ENCODE results near the gene LGALS9C.
"Not testable (repeated sequence)": the region's sequence is repeated elsewhere in the genome, so short reads cannot be mapped to it uniquely, and the experiment has no call there.

The LGALS9C gene

DNA sequence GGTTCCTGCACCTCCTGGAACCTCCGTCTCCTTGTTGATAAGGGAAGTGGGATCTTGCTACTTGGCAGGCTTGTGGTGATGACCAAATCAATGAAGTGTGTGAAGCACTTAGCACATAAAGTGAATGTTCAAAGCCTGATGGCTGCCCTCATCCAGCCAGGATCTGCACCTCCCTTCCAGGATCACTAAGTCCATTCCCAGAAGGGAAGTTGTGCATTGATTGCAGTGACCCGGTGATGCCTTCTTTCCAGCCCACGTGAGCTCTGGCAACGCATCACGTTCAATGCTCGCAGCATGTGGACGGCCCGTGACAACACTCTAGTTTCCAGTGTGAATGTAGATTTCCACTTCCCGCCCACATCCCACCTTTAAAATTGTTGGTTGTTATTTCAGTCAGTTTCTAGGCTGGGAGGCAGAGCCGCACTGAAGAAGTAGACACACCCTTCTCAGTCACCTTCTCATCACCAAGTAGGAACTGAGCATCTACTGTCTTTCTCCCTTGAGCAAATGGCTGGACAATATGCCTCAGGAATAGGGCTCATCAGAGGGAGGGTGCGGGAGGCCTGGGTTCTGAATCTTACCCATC, 6.2 kb upstream of the LGALS9C start:
- not testable (repeated sequence) for H3K9me3 ChIP-seq (ENCODE audit: insufficient read depth, low read length); H3K9ac ChIP-seq (ENCODE audit: low read length); H3F3A ChIP-seq (ENCODE audit: insufficient read depth)

GRCh38 chr17:18473967-18474366, 2.6 kb upstream of the LGALS9C start:
- H3F3A ChIP-seq (ENCODE audit: insufficient read depth); H3K4me3 ChIP-seq (ENCODE audit: insufficient read depth, low read length, poor library complexity, severe bottlenecking); H3K27ac ChIP-seq (ENCODE audit: low read depth, low read length); H3K9ac ChIP-seq (ENCODE audit: low read length); H4K20me1 ChIP-seq (ENCODE audit: low read depth, low read length); H2AFZ ChIP-seq (ENCODE audit: low read depth, low read length, severe bottlenecking); H3K27me3 ChIP-seq (ENCODE audit: low read length); H3K79me2 ChIP-seq (ENCODE audit: insufficient read depth, low read length); H3K4me2 ChIP-seq (ENCODE audit: low read depth, low read length, poor library complexity, severe bottlenecking); H3K36me3 ChIP-seq (ENCODE audit: low read length); H3K9me3 ChIP-seq (ENCODE audit: insufficient read depth, low read length); H3K9me2 ChIP-seq (replicated peaks; ENCODE audit: insufficient read depth, low read length): not testable (repeated sequence)

More for the DNA sequence above, 6.2 kb upstream of the LGALS9C start:
- not testable (repeated sequence) for H3K9me2 ChIP-seq (replicated peaks; ENCODE audit: insufficient read depth, low read length); H2AFZ ChIP-seq (ENCODE audit: low read depth, low read length, severe bottlenecking); H3K79me2 ChIP-seq (ENCODE audit: insufficient read depth, low read length); H3K27me3 ChIP-seq (ENCODE audit: low read length); H3K4me3 ChIP-seq (ENCODE audit: insufficient read depth, low read length, poor library complexity, severe bottlenecking); H3K36me3 ChIP-seq (ENCODE audit: low read length); H3K27ac ChIP-seq (ENCODE audit: low read depth, low read length); H3K4me2 ChIP-seq (ENCODE audit: low read depth, low read length, poor library complexity, severe bottlenecking); H4K20me1 ChIP-seq (ENCODE audit: low read depth, low read length)

DNA sequence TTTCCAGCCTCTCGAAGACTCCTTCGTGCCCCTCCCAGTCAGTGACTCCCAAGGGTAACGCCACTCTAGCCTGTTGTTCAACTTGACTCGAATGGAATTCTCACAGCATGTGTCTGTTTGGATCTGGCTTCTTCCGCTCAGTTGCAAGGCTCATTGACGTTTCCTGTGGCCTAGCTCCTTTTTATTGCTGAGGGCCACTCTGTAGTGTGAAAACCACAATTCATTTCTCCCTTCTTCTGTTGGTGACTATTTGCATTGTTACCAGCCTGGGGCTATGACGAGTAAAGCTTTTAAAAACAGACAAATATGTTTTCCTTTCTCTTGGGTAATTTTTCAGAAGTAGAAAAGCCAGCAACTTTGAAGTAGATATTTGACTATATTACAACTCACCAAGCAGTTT, 1.8 kb upstream of the LGALS9C start:
- not testable (repeated sequence) for H3K4me2 ChIP-seq (ENCODE audit: low read depth, low read length, poor library complexity, severe bottlenecking); H3K27me3 ChIP-seq (ENCODE audit: low read length); H2AFZ ChIP-seq (ENCODE audit: low read depth, low read length, severe bottlenecking); H3K9me3 ChIP-seq (ENCODE audit: insufficient read depth, low read length); H3K9me2 ChIP-seq (replicated peaks; ENCODE audit: insufficient read depth, low read length); H4K20me1 ChIP-seq (ENCODE audit: low read depth, low read length); H3K79me2 ChIP-seq (ENCODE audit: insufficient read depth, low read length); H3F3A ChIP-seq (ENCODE audit: insufficient read depth); H3K4me3 ChIP-seq (ENCODE audit: insufficient read depth, low read length, poor library complexity, severe bottlenecking); H3K9ac ChIP-seq (ENCODE audit: low read length); H3K36me3 ChIP-seq (ENCODE audit: low read length); H3K27ac ChIP-seq (ENCODE audit: low read depth, low read length)

DNA sequence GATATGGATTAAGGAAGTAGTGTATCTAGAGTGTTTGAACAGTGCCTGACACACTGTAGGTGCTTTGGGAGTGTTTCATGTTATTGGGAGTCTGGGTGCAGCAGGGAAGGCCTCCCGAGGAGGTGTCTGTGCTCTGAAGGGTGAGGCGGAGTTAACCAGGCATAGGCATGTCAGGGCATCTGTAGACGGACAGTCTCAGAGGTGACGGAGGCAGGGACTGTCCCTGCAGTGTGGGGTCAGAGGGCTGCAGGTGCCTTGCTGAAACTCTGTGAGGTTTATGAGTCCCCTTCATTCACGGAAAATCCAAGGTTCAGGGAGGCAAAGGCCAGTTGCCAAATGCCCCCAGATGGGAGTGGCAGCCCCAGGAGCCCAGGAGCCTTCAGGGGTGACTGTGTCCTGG, 778 bp downstream of the LGALS9C start:
- H4K20me1 ChIP-seq (ENCODE audit: low read depth, low read length); H3K9me2 ChIP-seq (replicated peaks; ENCODE audit: insufficient read depth, low read length); H3K27me3 ChIP-seq (ENCODE audit: low read length); H3K9ac ChIP-seq (ENCODE audit: low read length); H3F3A ChIP-seq (ENCODE audit: insufficient read depth); H2AFZ ChIP-seq (ENCODE audit: low read depth, low read length, severe bottlenecking); H3K4me3 ChIP-seq (ENCODE audit: insufficient read depth, low read length, poor library complexity, severe bottlenecking); H3K4me2 ChIP-seq (ENCODE audit: low read depth, low read length, poor library complexity, severe bottlenecking); H3K36me3 ChIP-seq (ENCODE audit: low read length); H3K79me2 ChIP-seq (ENCODE audit: insufficient read depth, low read length); H3K27ac ChIP-seq (ENCODE audit: low read depth, low read length); H3K9me3 ChIP-seq (ENCODE audit: insufficient read depth, low read length): not testable (repeated sequence)

GRCh38 chr17:18478362-18478761, 1.8 kb downstream of the LGALS9C start:
- H3K9me3 ChIP-seq (ENCODE audit: insufficient read depth, low read length); H3K9me2 ChIP-seq (replicated peaks; ENCODE audit: insufficient read depth, low read length); H3K36me3 ChIP-seq (ENCODE audit: low read length); H3K27me3 ChIP-seq (ENCODE audit: low read length); H3K27ac ChIP-seq (ENCODE audit: low read depth, low read length); H3K9ac ChIP-seq (ENCODE audit: low read length); H4K20me1 ChIP-seq (ENCODE audit: low read depth, low read length); H3F3A ChIP-seq (ENCODE audit: insufficient read depth); H3K79me2 ChIP-seq (ENCODE audit: insufficient read depth, low read length); H2AFZ ChIP-seq (ENCODE audit: low read depth, low read length, severe bottlenecking); H3K4me3 ChIP-seq (ENCODE audit: insufficient read depth, low read length, poor library complexity, severe bottlenecking); H3K4me2 ChIP-seq (ENCODE audit: low read depth, low read length, poor library complexity, severe bottlenecking): not testable (repeated sequence)

- not testable (repeated sequence) for H3K27me3 ChIP-seq (ENCODE audit: low read length); H2AFZ ChIP-seq (ENCODE audit: low read depth, low read length, severe bottlenecking); H3K4me2 ChIP-seq (ENCODE audit: low read depth, low read length, poor library complexity, severe bottlenecking); H3K79me2 ChIP-seq (ENCODE audit: insufficient read depth, low read length); H4K20me1 ChIP-seq (ENCODE audit: low read depth, low read length); H3K36me3 ChIP-seq (ENCODE audit: low read length); H3K4me3 ChIP-seq (ENCODE audit: insufficient read depth, low read length, poor library complexity, severe bottlenecking); H3F3A ChIP-seq (ENCODE audit: insufficient read depth); H3K27ac ChIP-seq (ENCODE audit: low read depth, low read length); H3K9ac ChIP-seq (ENCODE audit: low read length); H3K9me3 ChIP-seq (ENCODE audit: insufficient read depth, low read length); H3K9me2 ChIP-seq (replicated peaks; ENCODE audit: insufficient read depth, low read length)
These were observed 2.5 kb downstream of the LGALS9C start for GRCh38 chr17:18478977-18479595.

DNA sequence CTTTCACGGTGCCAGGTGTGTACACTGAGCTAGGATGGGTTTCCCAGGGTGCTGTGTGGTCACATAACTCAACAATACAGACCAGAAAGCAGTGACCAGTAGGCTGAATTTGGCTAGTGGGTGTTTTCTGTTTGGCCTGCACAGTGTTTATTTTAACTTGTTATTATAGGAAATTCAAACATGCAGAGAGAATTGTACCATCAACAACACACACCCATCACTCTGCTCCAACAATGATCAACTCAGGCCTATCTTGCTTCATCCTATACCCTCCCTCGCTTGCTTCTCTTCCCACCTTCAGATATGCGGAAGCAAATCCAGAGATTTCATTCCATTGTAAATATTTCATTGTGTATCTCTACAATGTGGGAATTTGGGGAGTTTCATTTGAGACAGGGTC, 5.2 kb downstream of the LGALS9C start:
- not testable (repeated sequence) for H4K20me1 ChIP-seq (ENCODE audit: low read depth, low read length); H3K79me2 ChIP-seq (ENCODE audit: insufficient read depth, low read length); H2AFZ ChIP-seq (ENCODE audit: low read depth, low read length, severe bottlenecking); H3K4me3 ChIP-seq (ENCODE audit: insufficient read depth, low read length, poor library complexity, severe bottlenecking); H3F3A ChIP-seq (ENCODE audit: insufficient read depth); H3K9me2 ChIP-seq (replicated peaks; ENCODE audit: insufficient read depth, low read length); H3K27ac ChIP-seq (ENCODE audit: low read depth, low read length); H3K9me3 ChIP-seq (ENCODE audit: insufficient read depth, low read length); H3K36me3 ChIP-seq (ENCODE audit: low read length); H3K27me3 ChIP-seq (ENCODE audit: low read length); H3K4me2 ChIP-seq (ENCODE audit: low read depth, low read length, poor library complexity, severe bottlenecking); H3K9ac ChIP-seq (ENCODE audit: low read length)

GRCh38 chr17:18485936-18486464, 9.4 kb downstream of the LGALS9C start:
- not testable (repeated sequence) for H2AFZ ChIP-seq (ENCODE audit: low read depth, low read length, severe bottlenecking); H3K36me3 ChIP-seq (ENCODE audit: low read length); H3K9ac ChIP-seq (ENCODE audit: low read length); H4K20me1 ChIP-seq (ENCODE audit: low read depth, low read length); H3K9me2 ChIP-seq (replicated peaks; ENCODE audit: insufficient read depth, low read length); H3F3A ChIP-seq (ENCODE audit: insufficient read depth); H3K79me2 ChIP-seq (ENCODE audit: insufficient read depth, low read length); H3K4me2 ChIP-seq (ENCODE audit: low read depth, low read length, poor library complexity, severe bottlenecking); H3K27me3 ChIP-seq (ENCODE audit: low read length); H3K4me3 ChIP-seq (ENCODE audit: insufficient read depth, low read length, poor library complexity, severe bottlenecking); H3K27ac ChIP-seq (ENCODE audit: low read depth, low read length); H3K9me3 ChIP-seq (ENCODE audit: insufficient read depth, low read length)
